Measurements from ENCODE around the gene CAMK2A.

Gene CAMK2A

DNA sequence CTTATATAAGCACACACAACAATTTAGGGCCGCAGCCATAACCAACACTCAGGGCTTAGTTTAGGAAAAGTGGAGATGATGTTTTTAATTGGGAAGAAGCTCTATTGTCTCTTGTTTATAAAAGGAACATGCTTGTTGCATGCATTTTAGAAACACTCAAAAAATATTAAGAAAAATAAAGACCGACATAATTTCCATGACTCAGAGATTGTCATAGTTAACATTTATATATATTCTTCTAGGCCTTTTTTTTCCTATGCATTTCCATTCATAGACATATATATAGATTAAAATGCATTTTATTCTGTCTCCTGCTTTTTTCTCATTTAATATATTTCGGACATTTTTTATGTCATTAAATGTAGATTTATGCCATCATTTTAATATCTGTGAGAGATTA lies 26.7 kb upstream of the CAMK2A start:
- no peak for DNase-seq (ENCODE audit: low spot score)

DNA sequence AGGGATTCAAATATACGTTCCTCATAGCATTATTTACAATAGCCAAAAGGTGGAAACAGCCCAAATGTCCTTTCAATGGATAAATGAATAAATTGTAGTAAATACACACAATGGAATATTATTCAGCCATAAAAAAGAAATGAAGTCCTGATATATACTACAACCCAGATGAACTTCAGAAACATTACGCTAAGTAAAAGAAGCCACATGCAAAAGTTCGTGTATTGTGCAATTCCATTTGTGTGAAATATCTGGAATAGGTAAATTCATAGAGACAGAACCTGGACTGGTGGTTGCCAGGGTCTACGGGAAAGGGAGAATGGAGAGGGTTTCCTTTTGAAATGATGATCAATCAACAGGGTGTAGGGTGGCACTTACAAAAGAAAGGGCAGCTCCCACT lies 25.7 kb upstream of the CAMK2A start:
- DNase-seq (ENCODE audit: low spot score) = no peak

GRCh38 chr5:150313921-150314716 lies 24.5 kb upstream of the CAMK2A start:
- no peak for DNase-seq (ENCODE audit: low spot score)

GRCh38 chr5:150313501-150313900 lies 23.9 kb upstream of the CAMK2A start:
- no peak for DNase-seq (ENCODE audit: low spot score)

DNA sequence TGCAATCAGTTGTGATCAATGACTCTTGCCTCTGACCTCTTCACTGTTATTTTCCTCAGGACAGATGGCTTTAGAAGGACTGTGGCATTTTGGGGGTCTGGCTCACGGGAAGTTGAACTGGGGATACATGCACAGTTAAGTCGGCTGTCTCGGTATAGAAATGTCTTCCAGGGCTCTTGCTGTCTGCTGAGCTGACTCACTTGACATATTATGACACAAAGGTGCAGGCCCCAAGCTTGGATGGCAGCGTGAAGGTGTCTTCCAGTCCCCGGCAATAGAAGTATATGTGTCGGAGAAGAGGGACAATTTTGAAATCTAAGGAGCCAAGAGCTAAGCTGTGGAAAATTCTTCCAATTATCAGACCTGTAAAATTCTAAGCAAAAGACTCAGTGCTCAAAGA lies 22.9 kb upstream of the CAMK2A start:
- DNase-seq (ENCODE audit: low spot score) = no peak

- DNase-seq (ENCODE audit: low spot score) = no peak
Measured at GRCh38 chr5:150311015-150311692, 21.6 kb upstream of the CAMK2A start.

- DNase-seq (ENCODE audit: low spot score) = no peak
Measured at GRCh38 chr5:150310246-150310645, 20.7 kb upstream of the CAMK2A start.

DNA sequence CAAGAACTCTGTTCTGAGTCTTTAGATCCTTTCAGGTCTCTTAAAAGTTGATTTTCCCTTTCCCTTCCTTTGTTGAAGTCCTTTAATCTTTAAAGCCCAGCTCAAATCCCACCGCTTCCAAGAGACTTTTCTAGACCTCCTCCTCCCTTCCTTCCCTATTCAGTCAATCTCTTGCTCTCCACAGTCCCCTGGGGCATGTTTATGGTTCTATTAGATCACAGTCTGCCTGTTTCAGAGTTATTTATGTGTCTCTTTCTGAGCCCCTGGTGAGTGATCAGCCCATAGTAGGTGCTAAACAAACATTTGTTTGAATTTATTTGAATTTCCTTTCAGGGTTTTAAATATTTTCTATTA lies 20.3 kb upstream of the CAMK2A start:
- DNase-seq (ENCODE audit: low spot score) = no peak

DNA sequence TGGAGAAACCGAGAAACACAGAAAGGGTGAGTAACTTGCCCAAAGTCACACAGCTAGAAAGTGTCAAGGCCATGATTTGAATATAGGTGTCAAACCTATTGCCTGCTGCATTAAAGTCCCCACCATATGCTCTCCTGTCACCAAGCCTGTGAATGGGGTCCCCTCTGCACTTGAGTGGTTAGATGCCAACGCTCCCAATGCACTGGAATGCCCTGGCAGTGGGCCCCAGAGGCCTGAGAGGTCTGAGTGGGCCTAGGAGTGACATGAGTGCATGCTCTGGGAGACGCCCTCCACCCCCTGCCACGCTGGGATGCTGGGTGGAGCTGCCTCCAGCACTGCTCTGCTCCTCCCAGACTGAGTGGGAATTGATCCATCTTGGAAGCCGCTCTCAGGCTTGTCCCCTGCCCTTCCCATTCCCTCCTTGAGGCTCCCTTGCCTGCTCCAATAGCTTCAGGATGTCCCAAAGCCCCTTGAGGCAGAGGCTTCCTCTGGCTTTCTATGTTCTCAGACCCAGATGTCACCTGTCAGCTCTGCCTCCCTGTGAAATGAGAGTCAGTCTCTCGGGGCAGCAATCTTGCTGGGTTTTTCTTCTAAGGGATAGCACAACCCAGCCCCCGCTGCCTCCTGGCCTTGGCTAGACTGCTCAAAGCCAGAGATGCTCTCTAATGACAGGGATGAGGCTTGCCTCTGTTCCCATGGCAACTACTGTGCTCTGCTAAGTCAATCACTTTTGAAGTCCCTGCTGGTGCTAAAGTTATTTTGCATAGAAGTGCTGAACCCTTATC lies 19.7 kb upstream of the CAMK2A start:
- no peak for DNase-seq (ENCODE audit: low spot score)

- DNase-seq (ENCODE audit: low spot score) = no peak
Measured at GRCh38 chr5:150307617-150308426, 18.2 kb upstream of the CAMK2A start.

GRCh38 chr5:150306775-150307174 lies 17.2 kb upstream of the CAMK2A start:
- no peak for DNase-seq (ENCODE audit: low spot score)

DNA sequence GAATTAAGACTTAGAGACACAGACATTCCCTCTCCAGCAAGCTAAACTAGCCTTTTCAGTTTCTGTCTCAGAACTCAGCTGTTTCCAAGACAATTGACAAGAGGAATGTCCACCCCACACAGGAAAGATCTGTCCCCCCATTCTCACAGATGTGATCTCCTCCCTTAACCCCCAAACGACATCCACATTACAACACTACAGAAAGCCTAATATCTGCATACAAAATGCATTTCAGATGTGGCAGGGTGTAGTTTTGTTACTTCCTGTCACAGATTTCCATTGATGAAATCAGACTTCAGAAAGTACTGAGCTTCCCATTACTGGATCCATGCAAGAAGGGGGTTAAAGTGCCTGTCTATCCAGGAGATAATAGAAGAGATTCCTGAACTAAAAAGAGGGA lies 16.0 kb upstream of the CAMK2A start:
- no peak for DNase-seq (ENCODE audit: low spot score)

GRCh38 chr5:150305095-150305494 lies 15.5 kb upstream of the CAMK2A start:
- no peak for DNase-seq (ENCODE audit: low spot score)

GRCh38 chr5:150304481-150305081 lies 15.0 kb upstream of the CAMK2A start:
- no peak for DNase-seq (ENCODE audit: low spot score)

DNA sequence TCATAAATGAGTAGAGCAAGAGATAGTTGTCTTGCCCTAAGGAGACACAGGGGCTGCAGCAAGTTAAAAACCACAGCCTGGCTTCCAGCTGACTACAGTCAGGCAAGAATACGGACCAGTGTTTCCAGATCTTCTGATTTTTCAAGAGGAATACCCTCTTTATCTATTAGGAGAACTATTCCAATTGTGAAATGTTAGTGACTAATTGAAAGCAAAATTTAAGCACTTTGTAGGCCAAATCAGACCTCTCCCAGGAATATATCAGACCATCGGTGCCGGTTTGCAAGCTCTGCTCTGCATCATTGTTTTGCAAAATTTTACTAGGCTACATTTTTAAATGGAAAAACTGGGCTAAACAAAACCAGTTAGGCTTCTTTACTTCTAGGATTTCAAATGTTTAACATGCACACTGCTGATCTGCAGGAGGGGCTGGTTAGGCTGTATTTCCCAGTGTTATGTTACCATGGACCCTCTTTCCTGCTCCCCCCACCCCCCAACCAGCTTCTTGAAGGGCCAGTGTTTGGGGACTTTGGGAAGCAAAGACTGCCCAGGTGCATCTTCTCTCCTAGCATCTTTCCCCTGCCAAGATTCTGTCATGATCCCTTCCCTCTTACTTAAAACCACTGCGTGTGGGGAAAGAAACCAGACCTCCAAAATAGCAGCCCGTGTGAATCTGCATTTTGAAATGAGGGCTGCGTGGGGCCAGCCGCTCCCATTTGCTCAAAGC lies 14.2 kb upstream of the CAMK2A start:
- no peak for DNase-seq (ENCODE audit: low spot score)

DNA sequence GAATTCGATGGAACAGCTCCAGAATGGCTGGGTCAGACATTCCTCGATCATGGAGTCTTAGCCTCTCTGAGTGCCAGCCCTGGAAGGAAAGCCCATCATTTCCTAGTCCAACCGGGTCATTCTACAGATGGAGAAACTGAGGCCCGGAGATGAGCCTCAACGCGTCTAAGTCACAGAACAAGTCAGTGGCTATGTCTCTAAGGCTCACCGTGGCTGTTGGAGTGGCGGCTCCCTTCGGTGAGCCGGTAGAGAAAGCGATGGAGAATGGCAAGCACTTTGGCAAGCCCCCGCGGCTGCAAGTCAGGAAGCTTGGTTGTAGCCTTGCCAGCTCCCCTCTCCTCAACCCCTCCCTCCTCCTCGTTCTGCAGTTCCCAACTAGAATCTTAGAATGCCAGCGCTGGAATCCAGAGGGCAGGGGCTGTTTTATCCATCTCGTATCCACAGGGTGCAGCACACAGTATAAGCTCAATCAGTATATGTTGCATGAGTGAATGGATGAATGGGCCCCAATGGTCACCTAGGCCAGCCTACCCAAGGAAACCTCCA lies 13.6 kb upstream of the CAMK2A start:
- no peak for DNase-seq (ENCODE audit: low spot score)

DNA sequence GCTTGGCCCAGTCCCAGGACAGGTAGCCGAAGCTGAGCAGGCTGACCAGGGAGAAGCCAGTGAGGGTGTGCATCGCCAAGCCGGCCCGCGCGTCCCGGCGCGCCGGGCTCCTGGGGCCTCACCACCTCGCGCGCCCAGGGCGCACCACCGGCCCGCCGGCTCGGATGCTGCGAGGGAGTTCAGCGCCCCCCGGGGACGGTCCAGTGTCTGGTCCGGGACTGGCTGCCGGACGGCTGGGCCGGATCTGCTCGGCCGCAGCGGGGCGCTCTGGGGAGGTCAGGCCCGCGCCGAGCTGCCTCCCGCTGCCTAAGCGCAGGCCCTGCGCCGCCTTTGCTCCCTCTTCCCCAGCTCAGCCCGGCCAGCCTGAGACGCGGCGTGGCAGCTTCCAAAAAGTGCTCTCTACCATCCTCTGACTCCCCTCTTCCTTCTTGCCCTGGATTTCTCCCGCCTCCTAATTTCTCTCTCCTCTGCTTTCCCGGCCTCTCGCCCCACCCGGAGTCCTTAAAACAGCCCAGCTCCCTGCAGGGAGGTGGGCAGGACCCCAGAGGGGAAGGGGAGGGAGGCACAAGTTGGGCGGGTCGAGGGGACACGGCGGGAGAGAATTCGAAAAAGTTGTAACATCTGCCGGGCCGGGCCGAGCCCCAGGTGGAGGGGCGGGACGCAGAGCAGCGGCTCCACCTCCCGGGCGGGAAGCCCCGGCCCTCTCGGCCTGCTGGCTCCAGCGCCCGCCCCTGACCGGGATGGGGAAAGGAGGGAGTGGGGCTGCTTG lies 12.9 kb upstream of the CAMK2A start, which contains the start of gene ARSI:
Gene ARSI, minus strand, starts transcription at position 605 of the 769 bp plus-strand sequence. Its CDS starts 532 bp downstream, at position 73.
- DNase-seq (ENCODE audit: low spot score) = peak; percentile 77

- DNase-seq (ENCODE audit: low spot score) = no peak
Measured at GRCh38 chr5:150301901-150302300, 12.3 kb upstream of the CAMK2A start.

DNA sequence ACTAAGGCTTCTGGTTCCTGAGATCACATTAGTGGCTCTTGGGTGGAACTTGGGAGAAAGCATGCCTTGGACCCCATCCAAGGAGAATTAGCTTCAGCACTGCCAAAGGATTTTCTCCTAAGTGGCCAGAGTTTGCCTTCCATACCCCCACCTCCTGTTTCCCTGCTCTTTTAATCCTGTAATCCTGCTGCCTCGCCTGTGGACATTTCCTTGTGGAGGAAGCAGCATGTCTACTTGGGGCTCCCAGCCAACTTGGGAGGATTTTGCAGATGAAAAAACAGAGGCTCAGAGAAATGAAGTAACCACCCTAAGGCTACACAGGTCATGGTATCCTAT lies 11.6 kb upstream of the CAMK2A start:
- no peak for DNase-seq (ENCODE audit: low spot score)

Data from HuH-7 (cell line).